PFSK-1 (cell line): ENCODE data around the gene CTNNA3.

Experiments
- FOXP2 ChIP-seq: optimal IDR thresholded peaks from 2 replicates; pipeline ENCODE3; 2011; ENCODE audit warnings: borderline replicate concordance, control low read depth, inconsistent platforms; ENCODE audit not compliant: insufficient read depth; ENCODE audit errors: extremely low read length, extremely low read depth
- POLR2AphosphoS5 ChIP-seq: IDR thresholded peaks from 2 replicates; pipeline ENCODE4 v1.6.1; 2012; ENCODE audit warnings: low read depth, mild to moderate bottlenecking, control low read depth, low read length, moderate library complexity
- SIN3A ChIP-seq: IDR thresholded peaks from 2 replicates; pipeline ENCODE4 v1.6.1; 2012; ENCODE audit warnings: mild to moderate bottlenecking, low read length, moderate library complexity, borderline replicate concordance; ENCODE audit not compliant: insufficient read depth
- TAF1 ChIP-seq: IDR thresholded peaks from 2 replicates; pipeline ENCODE4 v1.6.1; 2012; ENCODE audit warnings: low read length, control low read depth, borderline replicate concordance; ENCODE audit not compliant: insufficient read depth
- TF ChIP-seq, protein P1 (sequence below), 2 experiments: IDR thresholded peaks; 2 replicates each; pipeline versions ENCODE4 v1.6.1 to v1.8.0; 2011 to 2012; ENCODE audit warnings: low read depth in 2 of 2, low read length in 2 of 2, control low read depth in 1 of 2, inconsistent platforms in 1 of 2, mild to moderate bottlenecking in 1 of 2, moderate library complexity in 1 of 2; ENCODE audit not compliant: insufficient read depth in 1 of 2

The CTNNA3 gene

DNA sequence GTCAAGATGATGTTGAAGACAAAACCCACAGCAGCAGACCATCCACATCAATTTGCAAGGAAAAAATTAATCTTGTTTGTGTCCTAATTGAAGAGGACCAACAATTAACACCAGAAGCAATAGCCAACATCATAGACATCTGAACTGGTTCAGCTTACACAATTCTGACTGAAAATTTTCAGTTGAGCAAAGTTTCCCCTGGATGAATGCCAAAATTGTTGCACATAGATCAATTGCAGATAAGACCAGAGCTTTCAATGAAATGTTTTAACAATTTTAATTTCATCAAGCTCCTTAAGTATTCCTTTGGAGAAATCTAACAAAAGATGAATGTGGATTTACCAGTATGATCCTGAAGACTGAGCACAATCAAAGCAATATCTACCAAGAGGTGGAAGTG, 168.6 kb downstream of the CTNNA3 start:
- TF ChIP-seq SIN3A (no peak), FOXP2 (no peak), TAF1 (no peak), POLR2AphosphoS5 (no peak)
- TF ChIP-seq, protein P1, sequence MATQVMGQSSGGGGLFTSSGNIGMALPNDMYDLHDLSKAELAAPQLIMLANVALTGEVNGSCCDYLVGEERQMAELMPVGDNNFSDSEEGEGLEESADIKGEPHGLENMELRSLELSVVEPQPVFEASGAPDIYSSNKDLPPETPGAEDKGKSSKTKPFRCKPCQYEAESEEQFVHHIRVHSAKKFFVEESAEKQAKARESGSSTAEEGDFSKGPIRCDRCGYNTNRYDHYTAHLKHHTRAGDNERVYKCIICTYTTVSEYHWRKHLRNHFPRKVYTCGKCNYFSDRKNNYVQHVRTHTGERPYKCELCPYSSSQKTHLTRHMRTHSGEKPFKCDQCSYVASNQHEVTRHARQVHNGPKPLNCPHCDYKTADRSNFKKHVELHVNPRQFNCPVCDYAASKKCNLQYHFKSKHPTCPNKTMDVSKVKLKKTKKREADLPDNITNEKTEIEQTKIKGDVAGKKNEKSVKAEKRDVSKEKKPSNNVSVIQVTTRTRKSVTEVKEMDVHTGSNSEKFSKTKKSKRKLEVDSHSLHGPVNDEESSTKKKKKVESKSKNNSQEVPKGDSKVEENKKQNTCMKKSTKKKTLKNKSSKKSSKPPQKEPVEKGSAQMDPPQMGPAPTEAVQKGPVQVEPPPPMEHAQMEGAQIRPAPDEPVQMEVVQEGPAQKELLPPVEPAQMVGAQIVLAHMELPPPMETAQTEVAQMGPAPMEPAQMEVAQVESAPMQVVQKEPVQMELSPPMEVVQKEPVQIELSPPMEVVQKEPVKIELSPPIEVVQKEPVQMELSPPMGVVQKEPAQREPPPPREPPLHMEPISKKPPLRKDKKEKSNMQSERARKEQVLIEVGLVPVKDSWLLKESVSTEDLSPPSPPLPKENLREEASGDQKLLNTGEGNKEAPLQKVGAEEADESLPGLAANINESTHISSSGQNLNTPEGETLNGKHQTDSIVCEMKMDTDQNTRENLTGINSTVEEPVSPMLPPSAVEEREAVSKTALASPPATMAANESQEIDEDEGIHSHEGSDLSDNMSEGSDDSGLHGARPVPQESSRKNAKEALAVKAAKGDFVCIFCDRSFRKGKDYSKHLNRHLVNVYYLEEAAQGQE (IDR thresholded peaks at IDR 0.05; ENCODE audit: insufficient read depth in 1 of 2, low read depth in 2 of 2, low read length in 2 of 2) = no peak

GRCh38 chr10:67521546-67521945, 174.4 kb downstream of the CTNNA3 start:
- TF ChIP-seq, protein P1 (IDR thresholded peaks at IDR 0.05; ENCODE audit: insufficient read depth in 1 of 2, low read depth in 2 of 2, low read length in 2 of 2) = no peak
- TF ChIP-seq TAF1 = no peak
- no peak for TF ChIP-seq FOXP2
- no peak for TF ChIP-seq POLR2AphosphoS5
- TF ChIP-seq SIN3A = no peak

DNA sequence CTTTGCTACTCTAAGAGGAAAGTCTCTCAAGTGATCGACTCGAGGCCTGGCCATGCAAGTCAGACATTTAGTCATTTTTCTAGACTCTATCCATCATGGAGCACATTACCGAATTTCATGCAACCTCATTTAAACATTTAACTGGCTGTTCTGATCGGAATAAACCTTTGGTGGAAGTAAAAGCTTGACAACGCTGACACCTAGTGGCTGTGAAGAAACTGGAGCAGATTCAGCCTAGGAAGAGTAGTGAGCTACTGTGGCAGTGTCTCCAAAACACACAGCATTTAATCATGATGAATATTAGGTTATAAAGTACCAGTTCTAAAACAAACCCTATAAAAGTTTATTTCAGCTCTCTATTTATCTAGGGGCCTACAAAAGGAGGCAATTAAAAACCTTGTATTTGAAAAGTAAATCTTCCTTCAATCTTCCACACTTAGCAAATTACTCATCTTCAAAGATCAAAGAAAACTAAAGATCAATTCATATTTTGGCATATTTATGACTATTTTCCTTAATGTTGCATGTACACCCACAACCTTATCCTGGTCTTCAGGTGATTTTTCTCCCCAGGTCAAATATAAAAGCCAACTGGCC, 175.0 kb downstream of the CTNNA3 start:
- TF ChIP-seq POLR2AphosphoS5 (no peak), FOXP2 (no peak), TAF1 (no peak), SIN3A (no peak)

GRCh38 chr10:67519434-67519833, 176.6 kb downstream of the CTNNA3 start:
- TF ChIP-seq, protein P1 (IDR thresholded peaks at IDR 0.05; ENCODE audit: insufficient read depth in 1 of 2, low read depth in 2 of 2, low read length in 2 of 2) = no peak
- TF ChIP-seq FOXP2 (no peak), POLR2AphosphoS5 (no peak), SIN3A (no peak), TAF1 (no peak)

DNA sequence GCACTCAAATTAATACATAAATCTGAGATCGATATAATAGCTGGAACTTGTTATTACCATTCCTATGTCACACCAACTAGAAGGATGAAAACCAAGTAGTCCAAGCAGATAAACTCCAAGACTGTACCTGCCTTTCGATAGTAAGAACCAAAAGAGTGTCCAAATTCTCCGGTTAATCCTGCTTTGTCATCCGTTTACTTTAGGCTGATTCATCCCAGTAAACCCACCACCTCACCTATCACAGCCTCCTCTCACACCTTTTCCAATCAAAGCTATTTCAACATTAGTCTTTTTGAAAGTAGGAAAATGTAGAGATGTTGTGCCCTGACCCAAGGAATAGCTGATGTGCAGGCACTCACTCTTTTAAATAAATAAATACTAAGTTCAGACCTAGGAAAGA, 177.2 kb downstream of the CTNNA3 start:
- TF ChIP-seq SIN3A (no peak), FOXP2 (no peak), POLR2AphosphoS5 (no peak), TAF1 (no peak)
- TF ChIP-seq, protein P1 (IDR thresholded peaks at IDR 0.05; ENCODE audit: insufficient read depth in 1 of 2, low read depth in 2 of 2, low read length in 2 of 2) = no peak

- no peak for TF ChIP-seq POLR2AphosphoS5
- no peak for TF ChIP-seq SIN3A
- no peak for TF ChIP-seq TAF1
- TF ChIP-seq, protein P1 (IDR thresholded peaks at IDR 0.05; ENCODE audit: insufficient read depth in 1 of 2, low read depth in 2 of 2, low read length in 2 of 2) = no peak
- no peak for TF ChIP-seq FOXP2
Observed at GRCh38 chr10:67518043-67518442, 178.0 kb downstream of the CTNNA3 start.
